ENCODE data around the gene LMO2. TPM values are rescaled to one million over a fixed set of nuclear protein-coding genes. Genes with fewer than 3 reads are reported as not detected.

LMO2 gene
- total and polyA plus RNA-seq, 2 donors (not counting 3 experiments of a cell fraction or from before 2014, with no cell fraction given), result 60.4 to 66.8 TPM

DNA sequence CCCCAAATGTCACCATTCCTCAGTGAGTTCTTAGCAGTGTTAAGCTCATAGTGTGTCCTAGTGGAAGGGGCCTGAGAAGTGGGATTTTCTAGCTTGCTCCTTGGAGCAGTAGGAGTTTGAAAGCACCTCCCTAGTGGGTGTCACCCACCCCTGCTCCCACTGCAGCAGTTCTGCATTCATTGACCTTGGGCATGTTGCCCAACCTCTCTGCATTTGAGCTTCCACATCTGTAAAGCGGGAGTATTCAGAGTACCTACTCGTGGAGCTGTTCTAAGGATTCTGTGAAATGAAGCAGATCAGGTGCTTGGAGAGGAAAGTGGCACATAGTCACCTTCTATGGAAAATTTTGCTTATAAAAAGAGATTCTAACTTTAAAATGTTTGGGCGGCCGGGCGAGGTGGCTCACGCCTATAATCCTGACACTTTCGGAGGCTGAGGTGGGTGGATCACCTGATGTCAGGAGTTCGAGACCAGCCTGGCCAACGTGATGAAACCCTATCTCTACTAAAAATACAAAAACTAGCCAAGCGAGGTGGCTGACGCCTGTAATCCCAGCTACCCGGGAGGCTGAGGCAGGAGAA lies 16.9 kb downstream of the LMO2 start:
- intact Hi-C loops (cut with micrococcal nuclease) (loop anchor here (5.0 kb wide), 1 partner anchor 1747 kb away; no protein-coding TSS in a partner anchor), dilution Hi-C loops (cut with MboI; ENCODE audit: extremely low pct_ligation_motif_present, low sequenced_read_pairs) (no loop called here)
- no TSS peak for BruUV-seq (replicated peaks)
- no peaks in the 10 kb centered on the region for H3K36me3 ChIP-seq (ENCODE audit: control insufficient read depth in 2 of 2, extremely low read depth in 1 of 2, insufficient read depth in 2 of 2, low read length in 2 of 2)
- TF ChIP-seq FOS (IDR thresholded peaks at IDR 0.05; ENCODE audit: borderline replicate concordance, insufficient read depth, low read length) (no peak), CTCF (IDR thresholded peaks at IDR 0.05; ENCODE audit: extremely low read depth in 1 of 2, insufficient read depth in 1 of 2, low read depth in 1 of 2, low read length in 2 of 2) (no peak), POLR2A (IDR thresholded peaks at IDR 0.05; ENCODE audit: low read depth, low read length) (no peak), JUN (IDR thresholded peaks at IDR 0.05; ENCODE audit: borderline replicate concordance, insufficient read depth, insufficient read length, low read depth) (no peak), POLR2AphosphoS5 (IDR thresholded peaks at IDR 0.05; ENCODE audit: insufficient read depth, low read depth, low read length) (no peak), GATA2 (IDR thresholded peaks at IDR 0.05; ENCODE audit: insufficient read depth, insufficient read length, low read depth, low read length) (no peak), MYC (IDR thresholded peaks at IDR 0.05; ENCODE audit: low read depth, low read length) (no peak), EZH2 (IDR thresholded peaks at IDR 0.05; ENCODE audit: borderline replicate concordance, low read depth, low read length, severe bottlenecking) (no peak), MAX (IDR thresholded peaks at IDR 0.05; ENCODE audit: insufficient read depth, insufficient read length) (no peak)
- H3K27ac ChIP-seq (ENCODE audit: insufficient read depth, low read depth, low read length), result no peak overlapping the region
- peaks cover 8% of the 10 kb centered on the region for H3K4me1 ChIP-seq (ENCODE audit: control insufficient read depth, extremely low read depth, insufficient read depth, low read length)
- ChIA-PET POLR2A (no interaction called here), CTCF (interaction anchor here (0.6 to 1.7 kb wide), 5 partner anchors 10 to 96 kb away, joined by 3 to 7 read pairs (median 3); no protein-coding TSS in a partner anchor)
- H4K20me1 ChIP-seq (replicated peaks; ENCODE audit: control insufficient read depth, extremely low read depth, insufficient read depth, low read length), result no peaks in the 10 kb centered on the region
- H3K4me2 ChIP-seq (ENCODE audit: insufficient read depth, low read length), result no peak overlapping the region
- H3K4me3 ChIP-seq (replicated peaks in 1 of 3; ENCODE audit: insufficient read depth in 1 of 3, low read depth in 1 of 3, low read length in 3 of 3), result no peak overlapping the region
- H2AFZ ChIP-seq (ENCODE audit: low read depth, low read length), result no peak overlapping the region
- DNase-seq (ENCODE audit: low read depth, low spot score) (no peak), FAIRE-seq (no peak)
- H3K79me2 ChIP-seq (ENCODE audit: control insufficient read depth, insufficient read depth, low read length), result no peaks in the 10 kb centered on the region
- H3K9ac ChIP-seq (replicated peaks; ENCODE audit: extremely low read depth, insufficient read depth, low read length), result no peak overlapping the region
- no peaks in the 10 kb centered on the region for H3K9me3 ChIP-seq (replicated peaks; ENCODE audit: control insufficient read depth, insufficient read depth, low read length)
- peaks cover 5 to 11% of the 10 kb centered on the region in 2 experiments for H3K27me3 ChIP-seq (ENCODE audit: control insufficient read depth in 2 of 2, insufficient read depth in 2 of 2, low read length in 2 of 2)
- no peaks in the 10 kb centered on the region for H3K9me1 ChIP-seq (replicated peaks; ENCODE audit: control insufficient read depth, extremely low read depth, insufficient read depth, low read length)

Measured in endothelial cell of umbilical vein (primary cell).